Measurements from ENCODE around the gene KIAA0319L.

DNA sequence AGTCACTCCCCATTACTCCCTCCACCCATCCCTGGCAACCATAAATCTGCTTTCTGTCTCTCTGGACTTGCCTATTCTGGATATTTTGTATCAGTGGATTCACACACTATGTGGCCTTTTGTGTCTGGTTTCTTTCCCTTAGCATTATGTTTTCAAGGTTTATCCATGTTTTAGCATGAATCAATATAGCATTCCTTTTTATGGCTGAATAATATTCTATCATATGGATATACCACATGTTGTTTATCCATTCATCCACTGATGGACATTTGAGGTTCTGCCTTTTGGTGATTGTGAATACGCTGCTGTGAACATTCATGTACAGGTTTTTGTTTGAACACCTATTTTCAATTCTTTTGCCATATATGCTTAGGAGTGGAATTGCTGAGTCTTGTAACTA, 148.3 kb downstream of the KIAA0319L start:
- TF ChIP-seq, protein P1, sequence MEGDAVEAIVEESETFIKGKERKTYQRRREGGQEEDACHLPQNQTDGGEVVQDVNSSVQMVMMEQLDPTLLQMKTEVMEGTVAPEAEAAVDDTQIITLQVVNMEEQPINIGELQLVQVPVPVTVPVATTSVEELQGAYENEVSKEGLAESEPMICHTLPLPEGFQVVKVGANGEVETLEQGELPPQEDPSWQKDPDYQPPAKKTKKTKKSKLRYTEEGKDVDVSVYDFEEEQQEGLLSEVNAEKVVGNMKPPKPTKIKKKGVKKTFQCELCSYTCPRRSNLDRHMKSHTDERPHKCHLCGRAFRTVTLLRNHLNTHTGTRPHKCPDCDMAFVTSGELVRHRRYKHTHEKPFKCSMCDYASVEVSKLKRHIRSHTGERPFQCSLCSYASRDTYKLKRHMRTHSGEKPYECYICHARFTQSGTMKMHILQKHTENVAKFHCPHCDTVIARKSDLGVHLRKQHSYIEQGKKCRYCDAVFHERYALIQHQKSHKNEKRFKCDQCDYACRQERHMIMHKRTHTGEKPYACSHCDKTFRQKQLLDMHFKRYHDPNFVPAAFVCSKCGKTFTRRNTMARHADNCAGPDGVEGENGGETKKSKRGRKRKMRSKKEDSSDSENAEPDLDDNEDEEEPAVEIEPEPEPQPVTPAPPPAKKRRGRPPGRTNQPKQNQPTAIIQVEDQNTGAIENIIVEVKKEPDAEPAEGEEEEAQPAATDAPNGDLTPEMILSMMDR (optimal IDR thresholded peaks at IDR 0.05 in 1 of 3, IDR thresholded peaks at IDR 0.05 in 1 of 3, conservative IDR thresholded peaks at IDR 0.05 in 1 of 3; ENCODE audit: extremely low read depth in 1 of 3, insufficient read depth in 2 of 3, low read length in 3 of 3), result no peak
- TF ChIP-seq EZH2 (IDR thresholded peaks at IDR 0.05; ENCODE audit: low read length), result no peak

All from keratinocyte (primary cell).